D721Med (cell line): Measurements from ENCODE around the gene MYOM1.
A peak's percentile ranks its signal among the peaks of the same experiment; 100 is the strongest.

Source experiments
- DNase-seq: peaks from one replicate; pipeline ENCODE4 v3.0.0; 2011; ENCODE audit warnings: low spot score; ENCODE audit not compliant: insufficient read length
- FAIRE-seq: peaks from 2 replicates; lab custom pipeline; 2011; peaks lifted over from hg19 to GRCh38; lab: Jason Lieb, UNC
- CTCF ChIP-seq: IDR thresholded peaks from 2 replicates; pipeline ENCODE4 v1.5.1; 2012; ENCODE audit warnings: mild to moderate bottlenecking, control low read depth; ENCODE audit not compliant: insufficient read depth; ENCODE audit errors: missing control alignments

Gene MYOM1

GRCh38 chr18:3104190-3105054 lies 115.3 kb downstream of the MYOM1 start:
- TF ChIP-seq CTCF = no peak
- DNase-seq (no peak), FAIRE-seq (peak; percentile 87)

GRCh38 chr18:3103576-3103975 lies 116.2 kb downstream of the MYOM1 start:
- no peak for DNase-seq
- TF ChIP-seq CTCF = no peak
- no peak for FAIRE-seq

GRCh38 chr18:3102983-3103382 lies 116.8 kb downstream of the MYOM1 start:
- DNase-seq = no peak
- FAIRE-seq = peak; percentile 64
- no peak for TF ChIP-seq CTCF

DNA sequence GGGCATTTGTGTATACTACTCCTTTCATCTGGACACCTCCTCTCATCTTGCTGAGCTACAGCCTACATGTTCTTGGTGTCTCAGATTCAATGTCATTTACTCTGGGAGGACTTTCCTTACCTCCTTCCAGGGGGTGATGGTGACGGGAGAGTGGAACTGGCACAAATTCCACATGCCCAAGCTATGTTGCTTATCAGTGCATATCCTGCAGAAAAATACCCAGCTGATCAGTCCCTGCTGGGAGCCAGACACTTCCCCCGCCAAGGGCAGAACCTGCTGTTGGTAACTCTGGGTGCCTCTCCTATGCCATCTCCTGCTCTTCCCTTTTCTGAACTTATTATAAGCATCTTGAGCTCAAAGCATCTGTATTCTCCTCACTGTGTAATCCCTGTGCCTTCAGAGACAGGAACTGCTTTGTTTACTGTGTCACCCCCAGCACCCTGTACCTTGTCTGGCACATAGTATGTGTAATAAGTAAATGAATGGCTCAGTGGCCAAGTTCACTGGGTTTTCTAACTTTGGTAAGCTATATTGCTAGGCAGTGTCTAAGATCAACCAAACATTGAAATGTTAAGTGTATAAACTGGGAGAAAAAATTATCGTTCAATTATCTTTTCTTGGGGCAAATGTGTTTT lies 119.2 kb downstream of the MYOM1 start:
- FAIRE-seq = no peak
- no peak for DNase-seq
- TF ChIP-seq CTCF = no peak

DNA sequence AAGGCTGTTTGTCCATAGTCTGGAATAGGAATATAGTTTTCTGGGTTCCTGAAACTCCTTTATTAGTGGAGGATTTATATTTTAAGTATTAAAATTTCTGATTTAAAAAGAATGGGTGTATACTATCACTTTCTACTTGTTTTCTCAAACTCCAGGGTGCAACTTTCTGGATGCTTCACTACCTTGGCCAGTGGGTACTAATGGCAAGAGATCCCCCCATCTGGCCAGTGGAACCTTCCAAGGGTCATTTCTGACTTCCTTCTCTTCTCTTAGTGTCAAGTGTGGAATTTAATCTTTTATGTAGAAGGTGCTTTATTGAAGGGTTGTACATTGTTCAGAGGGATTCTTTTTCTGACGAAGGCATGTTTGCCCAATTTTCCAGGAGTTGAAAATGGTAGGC lies 120.4 kb downstream of the MYOM1 start:
- no peak for FAIRE-seq
- DNase-seq = no peak

DNA sequence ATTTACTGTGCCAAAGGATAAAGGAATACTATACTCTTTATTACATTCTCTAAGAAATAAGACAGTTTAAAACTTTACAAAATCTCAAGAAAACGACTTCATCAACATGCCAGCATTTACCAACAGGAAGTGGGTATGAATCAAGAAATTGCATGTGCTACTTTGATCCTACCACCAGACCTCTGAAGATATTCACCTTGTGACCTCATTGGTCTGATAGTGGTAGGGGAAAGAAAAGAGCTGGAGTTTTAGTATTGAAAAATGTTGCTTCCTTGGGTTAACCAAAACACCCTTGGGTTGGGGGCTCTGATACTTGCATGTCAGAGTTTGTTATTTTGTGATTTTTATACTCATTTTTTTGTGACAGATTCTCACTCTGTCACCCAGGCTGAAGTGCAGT lies 122.7 kb downstream of the MYOM1 start:
- TF ChIP-seq CTCF = no peak
- FAIRE-seq (no peak), DNase-seq (no peak)

More for the DNA sequence above, 120.4 kb downstream of the MYOM1 start:
- no peak for TF ChIP-seq CTCF

DNA sequence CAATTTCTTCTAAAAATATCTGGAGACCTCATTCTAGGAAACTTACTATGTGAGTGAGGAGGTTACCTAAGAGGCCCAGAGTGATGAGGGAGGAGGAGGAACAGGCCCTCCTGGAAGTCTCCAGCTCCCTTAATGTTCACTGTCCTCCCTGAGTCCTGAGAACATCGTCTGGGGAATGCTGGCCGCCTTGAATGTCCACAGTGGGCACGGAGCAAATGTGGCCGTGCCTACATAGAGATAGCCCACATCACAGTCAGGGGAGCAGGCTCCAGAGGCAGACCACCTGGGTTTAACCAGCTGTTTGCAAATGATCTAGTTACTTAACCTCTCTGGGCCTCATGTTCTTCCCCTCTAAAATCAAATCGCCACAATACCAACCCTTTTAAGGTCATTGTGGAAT lies 123.8 kb downstream of the MYOM1 start:
- no peak for FAIRE-seq
- TF ChIP-seq CTCF = no peak
- DNase-seq = no peak
